GM12878 (cell line): ENCODE data around the gene SPSB3. TPM values are rescaled to one million over a fixed set of nuclear protein-coding genes. Genes with fewer than 3 reads are reported as not detected.

ENCODE experiments used
- ATAC-seq: fragments of 200-7000 bp; cut with Tn5 transposase; 3 replicates; pipeline ENCODE4 v1.9.1; 2020; ENCODE audit warnings: mild to moderate bottlenecking, moderate library complexity
- BruUV-seq: library from RNA; stranded (reverse); fragments of 400-500 nt; replicated peaks from 2 replicates; lab custom pipeline; 2021; lab: Mats Ljungman, UMichigan
- CTCF ChIA-PET: fragments of 300-600 bp; sonication (Branson Sonifier 250); formaldehyde crosslinking; extraction: SDS; loops from one replicate; lab custom pipeline; 2021; ENCODE audit warnings: inconsistent platforms; lab: Yijun Ruan, JAX
- POLR2A ChIA-PET: fragments of 350-600 bp; formaldehyde crosslinking; extraction: SDS; loops from one replicate; lab custom pipeline; 2021; ENCODE audit warnings: inconsistent platforms; lab: Charles Lee
- RAD21 ChIA-PET: fragments of 300-600 bp; sonication (Branson Sonifier 250); formaldehyde crosslinking; loops from one replicate; lab custom pipeline; 2023; ENCODE audit warnings: antibody characterized with exemption; ENCODE audit not compliant: unreplicated experiment; lab: Charles Lee
- SMC1A ChIA-PET: fragments of 300-600 bp; sonication (Branson Sonifier 250); formaldehyde crosslinking; loops from one replicate; lab custom pipeline; 2023; ENCODE audit not compliant: unreplicated experiment, uncharacterized antibody; lab: Charles Lee
- DNase-seq: peaks from one replicate; pipeline ENCODE4 v3.0.0-alpha.2; 2011; ENCODE audit warnings: low read depth, low spot score
- FAIRE-seq: peaks from 3 replicates; lab custom pipeline; 2011; peaks lifted over from hg19 to GRCh38; lab: Jason Lieb, UNC
- H2AFZ ChIP-seq: 2 replicates; pipeline ENCODE4 v1.6.0; 2011; ENCODE audit warnings: low read depth, low read length, control low read depth; ENCODE audit not compliant: control insufficient read depth
- H3K27ac ChIP-seq: 2 replicates; pipeline ENCODE4 v1.5.1; 2011; ENCODE audit warnings: control low read depth; ENCODE audit not compliant: control insufficient read depth, insufficient read depth
- H3K27me3 ChIP-seq, 2 experiments: replicated peaks in 1 of 2; 2 replicates each; pipeline versions ENCODE4 v1.6.0 to v1.6.1; 2011; ENCODE audit warnings: low read length in 1 of 2; ENCODE audit not compliant: control insufficient read depth in 2 of 2, insufficient read depth in 2 of 2
- H3K36me3 ChIP-seq, 2 experiments: 2 replicates each; pipeline ENCODE4 v1.5.1; 2011; ENCODE audit warnings: low read length in 1 of 2; ENCODE audit not compliant: control insufficient read depth in 2 of 2, insufficient read depth in 2 of 2
- H3K4me1 ChIP-seq: 2 replicates; pipeline ENCODE4 v1.6.1; 2011; ENCODE audit warnings: mild to moderate bottlenecking, low read length, moderate library complexity, mixed read lengths; ENCODE audit not compliant: control insufficient read depth, insufficient read depth
- H3K4me2 ChIP-seq: 2 replicates; pipeline ENCODE4 v1.6.0; 2011; ENCODE audit warnings: control low read depth; ENCODE audit not compliant: control insufficient read depth, insufficient read depth
- H3K4me3 ChIP-seq: fragments of 200-600 bp; sonication (generic); 2 replicates; pipeline ENCODE4 v1.5.1; 2016
- H3K79me2 ChIP-seq: 2 replicates; pipeline ENCODE4 v1.6.0; 2011; ENCODE audit warnings: low read length; ENCODE audit not compliant: control insufficient read depth, insufficient read depth
- H3K9ac ChIP-seq: 2 replicates; pipeline ENCODE4 v1.8.0; 2011; ENCODE audit warnings: low read length, control low read depth, mixed read lengths; ENCODE audit not compliant: control insufficient read depth, insufficient read depth
- H3K9me3 ChIP-seq: replicated peaks from 3 replicates; pipeline ENCODE4 v1.5.1; 2011; ENCODE audit warnings: mild to moderate bottlenecking, low read length; ENCODE audit not compliant: control insufficient read depth, insufficient read depth
- H4K20me1 ChIP-seq: 2 replicates; pipeline ENCODE4 v1.6.0; 2011; ENCODE audit not compliant: control insufficient read depth, insufficient read depth
- BCLAF1 ChIP-seq: fragments of 450-650 bp; IDR thresholded peaks from 2 replicates; pipeline ENCODE4 v1.6.1; 2017; ENCODE audit warnings: antibody characterized with exemption, mild to moderate bottlenecking, moderate library complexity
- CREB1 ChIP-seq: IDR thresholded peaks from 2 replicates; pipeline ENCODE4 v1.6.1; 2012; ENCODE audit warnings: low read depth, mild to moderate bottlenecking, inconsistent platforms
- GABPA ChIP-seq: IDR thresholded peaks from 2 replicates; pipeline ENCODE4 v1.6.1; 2014; ENCODE audit warnings: antibody characterized with exemption, low read depth, mild to moderate bottlenecking, inconsistent platforms
- IKZF1 ChIP-seq: fragments of 450-650 bp; conservative IDR thresholded peaks from 2 replicates; pipeline ENCODE4 v1.6.1; 2017; ENCODE audit warnings: antibody characterized with exemption, mild to moderate bottlenecking
- NFIC ChIP-seq: IDR thresholded peaks from 2 replicates; pipeline ENCODE4 v1.6.1; 2012; ENCODE audit warnings: low read depth, mild to moderate bottlenecking, inconsistent platforms, low read length, moderate library complexity
- NFYB ChIP-seq: IDR thresholded peaks from 2 replicates; pipeline ENCODE4 v1.6.1; 2011; ENCODE audit warnings: low read depth, mild to moderate bottlenecking, low read length, improper control_type of control experiment, moderate library complexity; ENCODE audit not compliant: insufficient read depth
- RB1 ChIP-seq: fragments of 450-650 bp; formaldehyde crosslinking; IDR thresholded peaks from 2 replicates; pipeline ENCODE4 v1.6.1; 2017; ENCODE audit warnings: mild to moderate bottlenecking, borderline replicate concordance
- SIN3A ChIP-seq: IDR thresholded peaks from 2 replicates; pipeline ENCODE4 v1.6.1; 2012; ENCODE audit warnings: low read depth, low read length, improper control_type of control experiment
- SMAD5 ChIP-seq: IDR thresholded peaks from 2 replicates; pipeline ENCODE4 v1.6.1; 2016; ENCODE audit warnings: antibody characterized with exemption, low read depth
- STAT1 ChIP-seq: fragments of 450-650 bp; conservative IDR thresholded peaks from 2 replicates; pipeline ENCODE4 v1.6.1; 2014; ENCODE audit warnings: antibody characterized with exemption, mild to moderate bottlenecking
- ZBTB40 ChIP-seq: fragments of 450-650 bp; IDR thresholded peaks from 2 replicates; pipeline ENCODE4 v1.6.1; 2016; ENCODE audit warnings: mild to moderate bottlenecking, moderate library complexity, borderline replicate concordance
- ZNF24 ChIP-seq: fragments of 450-650 bp; IDR thresholded peaks from 2 replicates; pipeline ENCODE4 v1.6.1; 2017; ENCODE audit warnings: antibody characterized with exemption, mild to moderate bottlenecking
- WGBS: methylation state at CpG from one replicate; pipeline ENCODE4 v1.1.6; 2016; ENCODE audit warnings: low lambda C conversion rate; ENCODE audit not compliant: insufficient replicate concordance, insufficient coverage; ENCODE audit errors: missing lambda C conversion rate; 5-methylcytosine and 5-hydroxymethylcytosine counted together
- in situ Hi-C: fragments of 300-500 bp; cut with MboI; formaldehyde crosslinking; loops from 9 replicates; pipeline ENCODE4 v1.14.3; 2018; ENCODE audit warnings: mixed read lengths
- intact Hi-C: fragments of 100-400 bp; cut with micrococcal nuclease; formaldehyde crosslinking; loops from one replicate; pipeline ENCODE4 v1.14.2; 2022; ENCODE audit not compliant: unreplicated experiment
- polyA plus RNA-seq, 11 experiments: library from polyadenylated mRNA; depleted of rRNA in 4 of 11; unstranded in 6 of 11; stranded (reverse) in 5 of 11; fragments of >200 nt; fragmentation: Nextera tagmentation in 4 of 11; fragmentation: Illumina TruSeq in 1 of 11; extraction: Ambion mirVana in 4 of 11; extraction: Trizol in 1 of 11; gene quantifications; 1 replicate in 1 of 11; 2 replicates in 10 of 11; pipeline versions ENCODE4 v1.2.1 to v1.2.3, GENCODE V29; 2011 to 2016; ENCODE audit warnings: inconsistent platforms in 2 of 11, missing spikeins in 2 of 11, low read depth in 1 of 11
- total RNA-seq, 4 experiments: library from RNA; depleted of rRNA in 3 of 4; stranded (reverse); fragments of >200 nt in 3 of 4; fragmentation: Illumina TruSeq in 1 of 4; extraction: Trizol in 1 of 4; gene quantifications; 2 replicates each; pipeline versions ENCODE4 v1.2.1 to v1.2.3, GENCODE V29; 2013 to 2021
- TF ChIP-seq, protein P1 (sequence below): IDR thresholded peaks from 2 replicates; pipeline ENCODE4 v1.6.1; 2012; ENCODE audit warnings: low read depth, low read length, improper control_type of control experiment

Gene SPSB3
- total and polyA plus RNA-seq, 10 of the 15 experiments (the other 5 are each of a cell fraction or from before 2014, with no cell fraction given): 0.31 to 26.9 (median 14.0) TPM

DNA sequence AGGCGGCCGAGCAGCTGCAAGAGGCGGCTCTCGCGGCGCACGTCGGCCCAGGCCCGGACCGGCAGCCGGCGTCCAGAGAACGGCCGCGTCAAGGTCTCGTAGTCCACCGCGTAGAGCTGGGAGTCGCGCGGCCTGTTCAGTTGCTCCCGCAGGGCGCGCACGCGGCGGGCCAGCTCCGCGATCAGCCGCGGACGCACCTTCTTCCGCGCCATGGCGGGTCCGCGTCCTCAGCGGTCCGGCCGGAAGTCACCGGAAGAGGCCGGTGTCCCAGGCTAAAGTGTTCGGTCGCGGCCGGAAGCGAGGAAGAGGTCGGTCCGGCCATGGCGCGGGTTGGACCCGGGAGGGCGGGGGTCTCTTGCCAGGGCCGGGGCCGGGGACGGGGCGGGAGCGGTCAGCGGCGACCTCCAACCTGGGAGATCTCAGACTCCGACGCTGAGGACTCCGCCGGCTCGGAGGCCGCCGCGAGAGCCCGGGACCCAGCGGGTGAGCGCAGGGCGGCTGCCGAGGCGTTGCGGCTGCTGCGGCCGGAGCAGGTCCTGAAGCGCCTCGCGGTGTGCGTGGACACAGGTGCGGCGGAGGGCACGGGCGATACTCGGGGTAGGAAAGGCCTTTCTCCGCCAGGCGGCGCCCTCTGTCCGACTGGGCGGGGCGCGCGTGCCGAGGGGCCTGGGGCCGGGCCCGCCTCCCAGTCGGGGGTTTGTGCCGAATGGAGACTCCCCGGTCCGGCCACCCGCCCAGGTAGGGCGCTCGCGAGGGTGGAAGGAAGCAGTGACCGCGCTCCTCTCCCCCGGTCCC is 9.3 kb downstream of the SPSB3 start, which contains the start of gene MRPS34:
Gene MRPS34 (minus strand): TSS at position 227 of the 795 bp plus-strand sequence. CDS start 15 bp downstream, at position 212.
- H3K27ac ChIP-seq: peak within 1 kb of the TSS; percentile 89
- no peaks in the 10 kb centered on the region for H4K20me1 ChIP-seq
- DNase-seq (peak; percentile 17), FAIRE-seq (peak; percentile 27), ATAC-seq (peak; percentile 71)
- H3K79me2 ChIP-seq: peaks cover 43% of the 10 kb centered on the region
- WGBS: under 1% methylated on average over 76 of the region's 108 CpGs
- ChIA-PET POLR2A (interaction anchor here (0.8 to 5.8 kb wide), 3 partner anchors 9 to 73 kb away, joined by 3 to 39 read pairs (median 4); partner anchors contain the start of genes NUBP2 and SPSB3), RAD21 (interaction anchor here (1.2 to 3.1 kb wide), 2 partner anchors 9 to 95 kb away, joined by 3 to 22 read pairs; partner anchors contain the start of genes JPT2, NUBP2 and SPSB3), CTCF (interaction anchor here (0.7 to 1.9 kb wide), 5 partner anchors 8 to 67 kb away, joined by 3 to 12 read pairs (median 4); partner anchors contain the start of genes MAPK8IP3, NUBP2 and SPSB3), SMC1A (interaction anchor here (0.9 kb wide), 1 partner anchor 9 kb away, joined by 3 read pairs; the partner anchor contains the start of genes NUBP2 and SPSB3)
- H3K27me3 ChIP-seq: no peaks in the 10 kb centered on the region
- peaks cover 0 to 14% of the 10 kb centered on the region in 2 experiments; a peak in 2 of 4 replicates for H3K36me3 ChIP-seq
- intact Hi-C loops: loop anchor here (5.0 kb wide), 1 partner anchor 66 kb away; the partner anchor contains the start of gene MAPK8IP3
- in situ Hi-C loops: loop anchor here (5.0 kb wide), 1 partner anchor 61 kb away; no protein-coding TSS in a partner anchor
- H3K9me3 ChIP-seq: no peaks in the 10 kb centered on the region
- H3K4me1 ChIP-seq: peaks cover 15% of the 10 kb centered on the region
- TSS peak; percentile 22 for BruUV-seq
- H2AFZ ChIP-seq: peak within 1 kb of the TSS; percentile 81
- H3K9ac ChIP-seq: peak within 1 kb of the TSS; percentile 78
- H3K4me3 ChIP-seq: peak within 1 kb of the TSS; percentile 100
- H3K4me2 ChIP-seq: peak within 1 kb of the TSS; percentile 94
- peak; percentile 78 for TF ChIP-seq IKZF1
- TF ChIP-seq, protein P1, sequence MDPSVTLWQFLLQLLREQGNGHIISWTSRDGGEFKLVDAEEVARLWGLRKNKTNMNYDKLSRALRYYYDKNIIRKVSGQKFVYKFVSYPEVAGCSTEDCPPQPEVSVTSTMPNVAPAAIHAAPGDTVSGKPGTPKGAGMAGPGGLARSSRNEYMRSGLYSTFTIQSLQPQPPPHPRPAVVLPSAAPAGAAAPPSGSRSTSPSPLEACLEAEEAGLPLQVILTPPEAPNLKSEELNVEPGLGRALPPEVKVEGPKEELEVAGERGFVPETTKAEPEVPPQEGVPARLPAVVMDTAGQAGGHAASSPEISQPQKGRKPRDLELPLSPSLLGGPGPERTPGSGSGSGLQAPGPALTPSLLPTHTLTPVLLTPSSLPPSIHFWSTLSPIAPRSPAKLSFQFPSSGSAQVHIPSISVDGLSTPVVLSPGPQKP: peak; percentile 98
- peak; percentile 88; the same call in 1 of the 2 replicates for TF ChIP-seq RB1
- TF ChIP-seq BCLAF1: 0 out of 2 replicates have a peak, but pooled peaks have one; percentile 13
- no peak for TF ChIP-seq STAT1
- peak; percentile 98 for TF ChIP-seq ZBTB40
- TF ChIP-seq CREB1: peak; percentile 55; the same call in 1 of the 2 replicates
- TF ChIP-seq NFIC: no peak
- 0 out of 2 replicates have a peak, but pooled peaks have one; percentile 56 for TF ChIP-seq SMAD5
- no peak for TF ChIP-seq NFYB
- TF ChIP-seq GABPA: peak; percentile 98
- peak; percentile 82; the same call in 1 of the 2 replicates for TF ChIP-seq SIN3A
- 0 out of 2 replicates have a peak, but pooled peaks have one; percentile 5 for TF ChIP-seq ZNF24
